HepG2 (cell line): ENCODE measurements around the gene KRTAP1-1. TPM values are rescaled to one million over a fixed set of nuclear protein-coding genes. Genes with fewer than 3 reads are reported as not detected.

Source experiments
- EEA1 ChIP-seq: sonication (generic); formaldehyde crosslinking; IDR thresholded peaks from 2 replicates; pipeline ENCODE4 v1.5.1; 2020; ENCODE audit warnings: mild to moderate bottlenecking, missing genetic modification reagents, borderline replicate concordance
- ETV6 ChIP-seq: sonication (generic); formaldehyde crosslinking; conservative IDR thresholded peaks from 2 replicates; pipeline ENCODE4 v1.4.0; 2020; ENCODE audit warnings: missing genetic modification reagents
- ISL2 ChIP-seq: sonication (generic); formaldehyde crosslinking; IDR thresholded peaks from 2 replicates; pipeline ENCODE4 v1.5.0; 2020; ENCODE audit warnings: missing genetic modification reagents
- MED13 ChIP-seq: sonication (generic); formaldehyde crosslinking; IDR thresholded peaks from 2 replicates; pipeline ENCODE4 v1.5.0; 2020; ENCODE audit warnings: missing genetic modification reagents
- REL ChIP-seq: sonication (generic); formaldehyde crosslinking; conservative IDR thresholded peaks from 2 replicates; pipeline ENCODE4 v1.8.0; 2022; ENCODE audit warnings: mild to moderate bottlenecking, missing genetic modification reagents, moderate library complexity
- SKI ChIP-seq: fragments of 450-650 bp; IDR thresholded peaks from one replicate; pipeline ENCODE4 v1.6.1; 2018; ENCODE audit warnings: mild to moderate bottlenecking; ENCODE audit not compliant: partially characterized antibody
- SMYD3 ChIP-seq: sonication (generic); formaldehyde crosslinking; IDR thresholded peaks from 2 replicates; pipeline ENCODE4 v1.8.1; 2023; ENCODE audit warnings: mild to moderate bottlenecking, missing genetic modification reagents
- TP53 ChIP-seq: sonication (generic); formaldehyde crosslinking; conservative IDR thresholded peaks from 2 replicates; pipeline ENCODE4 v1.4.0; 2020; ENCODE audit warnings: missing genetic modification reagents
- XRCC5 ChIP-seq: fragments of 200-400 bp; formaldehyde crosslinking; optimal IDR thresholded peaks from 2 replicates; pipeline ENCODE3; 2017; ENCODE audit warnings: mild to moderate bottlenecking, low read length
- ZFP41 ChIP-seq: sonication (generic); formaldehyde crosslinking; IDR thresholded peaks from 2 replicates; pipeline ENCODE4 v1.4.0; 2020; ENCODE audit warnings: mild to moderate bottlenecking, missing genetic modification reagents, borderline replicate concordance
- ZIK1 ChIP-seq: sonication (generic); formaldehyde crosslinking; IDR thresholded peaks from 2 replicates; pipeline ENCODE4 v1.5.0; 2020; ENCODE audit warnings: mild to moderate bottlenecking, low read depth, missing genetic modification reagents, borderline replicate concordance
- ZNF556 ChIP-seq: sonication (generic); formaldehyde crosslinking; IDR thresholded peaks from 2 replicates; pipeline ENCODE4 v1.4.0; 2020; ENCODE audit warnings: mild to moderate bottlenecking, missing genetic modification reagents, borderline replicate concordance
- ZNF569 ChIP-seq: sonication (generic); formaldehyde crosslinking; IDR thresholded peaks from 2 replicates; pipeline ENCODE4 v1.5.0; 2020; ENCODE audit warnings: mild to moderate bottlenecking, missing genetic modification reagents, moderate library complexity, borderline replicate concordance
- ZNF615 ChIP-seq: sonication (generic); formaldehyde crosslinking; IDR thresholded peaks from 2 replicates; pipeline ENCODE4 v1.5.0; 2020; ENCODE audit warnings: mild to moderate bottlenecking, missing genetic modification reagents, borderline replicate concordance
- polyA plus RNA-seq, 8 experiments: library from polyadenylated mRNA; depleted of rRNA in 3 of 8; stranded (reverse) in 7 of 8; unstranded in 1 of 8; fragments of >200 nt; fragmentation: Illumina TruSeq in 4 of 8; extraction: Trizol in 4 of 8; gene quantifications; 2 replicates each; pipeline versions ENCODE4 v1.2.1 to v1.2.3, GENCODE V29; 2011 to 2016; ENCODE audit warnings: low read depth in 4 of 8, missing spikeins in 1 of 8, mixed read lengths in 1 of 8; ENCODE audit not compliant: insufficient read depth in 1 of 8
- total RNA-seq, 5 experiments: library from RNA; depleted of rRNA; stranded (reverse); fragments of >200 nt; fragmentation: Illumina TruSeq; extraction: Trizol; gene quantifications; 2 replicates each; pipeline ENCODE4 v1.2.3, GENCODE V29; 2016; ENCODE audit warnings: low read depth in 1 of 5
- TF ChIP-seq, protein P1 (sequence below), 2 experiments: fragments of 450-650 bp in 1 of 2; sonication (generic) in 1 of 2; formaldehyde crosslinking in 1 of 2; IDR thresholded peaks; 2 replicates each; pipeline versions ENCODE4 v1.6.1 to v1.8.0; 2016 to 2022; ENCODE audit warnings: antibody characterized with exemption in 1 of 2, mild to moderate bottlenecking in 1 of 2, missing genetic modification reagents in 1 of 2
- TF ChIP-seq, protein P2 (sequence below): sonication (generic); formaldehyde crosslinking; IDR thresholded peaks from 2 replicates; pipeline ENCODE4 v1.5.1; 2020; ENCODE audit warnings: missing genetic modification reagents, mild to moderate bottlenecking, borderline replicate concordance
- TF ChIP-seq, protein P3 (sequence below): IDR thresholded peaks from 2 replicates; pipeline ENCODE4 v1.6.1; 2012; ENCODE audit warnings: inconsistent platforms
- TF ChIP-seq, protein P4 (sequence below): sonication (generic); formaldehyde crosslinking; IDR thresholded peaks from 2 replicates; pipeline ENCODE4 v1.4.0; 2020; ENCODE audit warnings: missing genetic modification reagents

KRTAP1-1 gene
- total and polyA plus RNA-seq, 2 of the 13 experiments (the other 11 are each of a cell fraction or from before 2014, with no cell fraction given), result not detected

DNA sequence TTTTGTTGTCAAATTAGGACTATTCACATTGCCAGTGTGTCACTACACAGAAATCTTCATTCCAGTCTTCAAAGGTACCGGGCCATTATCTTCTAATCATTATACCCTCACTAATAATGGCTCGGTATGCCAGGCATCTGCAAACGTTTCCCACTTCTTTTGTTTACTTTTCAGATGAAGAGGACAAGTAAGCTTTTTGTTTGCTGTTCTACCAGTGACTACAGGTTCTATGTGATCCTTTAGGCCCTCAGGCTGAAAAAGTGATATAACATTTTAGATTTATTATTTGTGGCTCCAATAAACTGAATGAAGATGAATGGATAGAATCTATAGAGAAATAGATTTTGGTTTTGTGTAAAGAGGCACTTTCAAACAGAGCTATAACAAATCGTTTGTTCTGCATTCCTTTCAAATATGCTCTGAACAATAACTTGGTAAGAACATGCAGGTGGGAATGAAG is 31.9 kb downstream of the KRTAP1-1 start (continued):
- TF ChIP-seq, protein P1, sequence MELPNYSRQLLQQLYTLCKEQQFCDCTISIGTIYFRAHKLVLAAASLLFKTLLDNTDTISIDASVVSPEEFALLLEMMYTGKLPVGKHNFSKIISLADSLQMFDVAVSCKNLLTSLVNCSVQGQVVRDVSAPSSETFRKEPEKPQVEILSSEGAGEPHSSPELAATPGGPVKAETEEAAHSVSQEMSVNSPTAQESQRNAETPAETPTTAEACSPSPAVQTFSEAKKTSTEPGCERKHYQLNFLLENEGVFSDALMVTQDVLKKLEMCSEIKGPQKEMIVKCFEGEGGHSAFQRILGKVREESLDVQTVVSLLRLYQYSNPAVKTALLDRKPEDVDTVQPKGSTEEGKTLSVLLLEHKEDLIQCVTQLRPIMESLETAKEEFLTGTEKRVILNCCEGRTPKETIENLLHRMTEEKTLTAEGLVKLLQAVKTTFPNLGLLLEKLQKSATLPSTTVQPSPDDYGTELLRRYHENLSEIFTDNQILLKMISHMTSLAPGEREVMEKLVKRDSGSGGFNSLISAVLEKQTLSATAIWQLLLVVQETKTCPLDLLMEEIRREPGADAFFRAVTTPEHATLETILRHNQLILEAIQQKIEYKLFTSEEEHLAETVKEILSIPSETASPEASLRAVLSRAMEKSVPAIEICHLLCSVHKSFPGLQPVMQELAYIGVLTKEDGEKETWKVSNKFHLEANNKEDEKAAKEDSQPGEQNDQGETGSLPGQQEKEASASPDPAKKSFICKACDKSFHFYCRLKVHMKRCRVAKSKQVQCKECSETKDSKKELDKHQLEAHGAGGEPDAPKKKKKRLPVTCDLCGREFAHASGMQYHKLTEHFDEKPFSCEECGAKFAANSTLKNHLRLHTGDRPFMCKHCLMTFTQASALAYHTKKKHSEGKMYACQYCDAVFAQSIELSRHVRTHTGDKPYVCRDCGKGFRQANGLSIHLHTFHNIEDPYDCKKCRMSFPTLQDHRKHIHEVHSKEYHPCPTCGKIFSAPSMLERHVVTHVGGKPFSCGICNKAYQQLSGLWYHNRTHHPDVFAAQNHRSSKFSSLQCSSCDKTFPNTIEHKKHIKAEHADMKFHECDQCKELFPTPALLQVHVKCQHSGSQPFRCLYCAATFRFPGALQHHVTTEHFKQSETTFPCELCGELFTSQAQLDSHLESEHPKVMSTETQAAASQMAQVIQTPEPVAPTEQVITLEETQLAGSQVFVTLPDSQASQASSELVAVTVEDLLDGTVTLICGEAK (IDR thresholded peaks at IDR 0.05), result no peak
- TF ChIP-seq, protein P1 (CRISPR knock-in tag; IDR thresholded peaks at IDR 0.05), result no peak
- TF ChIP-seq ZNF569 (CRISPR knock-in tag), result 0 out of 2 replicates have a peak, but pooled peaks have one; percentile 62
- TF ChIP-seq, protein P2, sequence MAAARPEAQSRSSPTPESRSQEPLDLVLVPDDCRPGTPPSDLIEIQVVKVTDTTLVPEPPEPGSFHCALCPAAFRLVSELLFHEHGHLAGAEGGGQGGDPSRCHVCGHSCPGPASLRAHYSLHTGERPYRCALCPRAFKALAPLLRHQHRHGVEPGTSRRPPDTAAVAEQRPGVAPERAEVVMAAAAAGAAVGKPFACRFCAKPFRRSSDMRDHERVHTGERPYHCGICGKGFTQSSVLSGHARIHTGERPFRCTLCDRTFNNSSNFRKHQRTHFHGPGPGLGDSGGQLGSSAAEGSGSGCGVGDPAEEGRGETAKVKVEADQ (CRISPR knock-in tag), result no peak
- no peak for TF ChIP-seq ZIK1 (CRISPR knock-in tag)
- TF ChIP-seq, protein P3, sequence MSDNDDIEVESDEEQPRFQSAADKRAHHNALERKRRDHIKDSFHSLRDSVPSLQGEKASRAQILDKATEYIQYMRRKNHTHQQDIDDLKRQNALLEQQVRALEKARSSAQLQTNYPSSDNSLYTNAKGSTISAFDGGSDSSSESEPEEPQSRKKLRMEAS, result no peak
- no peak for TF ChIP-seq ZNF615 (CRISPR knock-in tag)
- TF ChIP-seq TP53 (CRISPR knock-in tag), result no peak
- no peak for TF ChIP-seq ZNF556
- TF ChIP-seq XRCC5, result no peak
- peak; percentile 78; the same call in 1 of the 2 replicates for TF ChIP-seq MED13
- TF ChIP-seq, protein P4, sequence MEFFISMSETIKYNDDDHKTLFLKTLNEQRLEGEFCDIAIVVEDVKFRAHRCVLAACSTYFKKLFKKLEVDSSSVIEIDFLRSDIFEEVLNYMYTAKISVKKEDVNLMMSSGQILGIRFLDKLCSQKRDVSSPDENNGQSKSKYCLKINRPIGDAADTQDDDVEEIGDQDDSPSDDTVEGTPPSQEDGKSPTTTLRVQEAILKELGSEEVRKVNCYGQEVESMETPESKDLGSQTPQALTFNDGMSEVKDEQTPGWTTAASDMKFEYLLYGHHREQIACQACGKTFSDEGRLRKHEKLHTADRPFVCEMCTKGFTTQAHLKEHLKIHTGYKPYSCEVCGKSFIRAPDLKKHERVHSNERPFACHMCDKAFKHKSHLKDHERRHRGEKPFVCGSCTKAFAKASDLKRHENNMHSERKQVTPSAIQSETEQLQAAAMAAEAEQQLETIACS, result no peak
- TF ChIP-seq SMYD3, result peak; percentile 52; the same call in 1 of the 2 replicates
- peak; percentile 20 for TF ChIP-seq SKI
- TF ChIP-seq REL (CRISPR knock-in tag), result no peak
- TF ChIP-seq ETV6 (CRISPR knock-in tag), result no peak
- TF ChIP-seq EEA1 (CRISPR knock-in tag), result no peak
- TF ChIP-seq ZFP41, result no peak
- peak; percentile 97 for TF ChIP-seq ISL2 (CRISPR knock-in tag)
